IPS-15b (cell line): ENCODE results near the gene CIAO3.
A peak's percentile ranks its signal among the peaks of the same experiment; 100 is the strongest.

Experiments
- H3K27me3 ChIP-seq: one replicate; pipeline ENCODE4 v1.6.1; 2013; ENCODE audit warnings: low read length; ENCODE audit not compliant: control insufficient read depth, insufficient read depth
- H3K36me3 ChIP-seq: one replicate; pipeline ENCODE4 v1.6.1; 2013; ENCODE audit warnings: low read length; ENCODE audit not compliant: control insufficient read depth, insufficient read depth
- H3K4me1 ChIP-seq: one replicate; pipeline ENCODE4 v1.6.1; 2013; ENCODE audit warnings: mild to moderate bottlenecking, low read length; ENCODE audit not compliant: control insufficient read depth, insufficient read depth
- H3K4me3 ChIP-seq: one replicate; pipeline ENCODE4 v1.5.1; 2013; ENCODE audit warnings: low read depth, low read length
- H3K9ac ChIP-seq: one replicate; pipeline ENCODE4 v1.6.1; 2013; ENCODE audit warnings: low read depth, mild to moderate bottlenecking, low read length
- H3K9me3 ChIP-seq: one replicate; pipeline ENCODE4 v1.6.1; 2013; ENCODE audit warnings: mild to moderate bottlenecking, low read length; ENCODE audit not compliant: control insufficient read depth, insufficient read depth

CIAO3 gene

GRCh38 chr16:722835-723633 lies 17.8 kb downstream of the CIAO3 start:
- Histone ChIP-seq H3K27me3 (peaks cover 8% of the 10 kb centered on the region), H3K36me3 (peaks cover 9% of the 10 kb centered on the region), H3K4me3 (no peak overlapping the region), H3K9me3 (no peaks in the 10 kb centered on the region), H3K9ac (no peak overlapping the region), H3K4me1 (peaks cover 4% of the 10 kb centered on the region)

- Histone ChIP-seq H3K27me3 (peaks cover 8% of the 10 kb centered on the region), H3K36me3 (peaks cover 9% of the 10 kb centered on the region), H3K9ac (no peak overlapping the region), H3K9me3 (no peaks in the 10 kb centered on the region), H3K4me1 (peaks cover 4% of the 10 kb centered on the region), H3K4me3 (peak overlapping the region; percentile 43)
These were observed 18.8 kb downstream of the CIAO3 start for GRCh38 chr16:721765-722540.

GRCh38 chr16:720990-721764 lies 19.6 kb downstream of the CIAO3 start, which contains the start of gene ANTKMT:
ANTKMT (plus strand) TSS chr16:721146; CDS start chr16:721275, 129 bp downstream.
- H3K4me3 ChIP-seq, result peak within 1 kb of the TSS; percentile 76
- H3K9ac ChIP-seq, result peak within 1 kb of the TSS; percentile 91
- H3K36me3 ChIP-seq, result peaks cover 9% of the 10 kb centered on the region
- peaks cover 13% of the 10 kb centered on the region for H3K27me3 ChIP-seq
- peaks cover 2% of the 10 kb centered on the region for H3K4me1 ChIP-seq
- no peaks in the 10 kb centered on the region for H3K9me3 ChIP-seq

- Histone ChIP-seq H3K4me1 (peaks cover 4% of the 10 kb centered on the region), H3K4me3 (peak overlapping the region; percentile 76), H3K27me3 (peaks cover 9% of the 10 kb centered on the region), H3K9me3 (no peaks in the 10 kb centered on the region), H3K9ac (peak overlapping the region; percentile 91), H3K36me3 (peaks cover 9% of the 10 kb centered on the region)
These were observed 20.3 kb downstream of the CIAO3 start for GRCh38 chr16:720447-720989.

GRCh38 chr16:719815-720446 lies 20.9 kb downstream of the CIAO3 start:
- H3K36me3 ChIP-seq, result peaks cover 9% of the 10 kb centered on the region
- peak overlapping the region; percentile 76 for H3K4me3 ChIP-seq
- peaks cover 8% of the 10 kb centered on the region for H3K27me3 ChIP-seq
- no peak overlapping the region for H3K9ac ChIP-seq
- no peaks in the 10 kb centered on the region for H3K9me3 ChIP-seq
- peaks cover 4% of the 10 kb centered on the region for H3K4me1 ChIP-seq

- Histone ChIP-seq H3K4me3 (no peak overlapping the region), H3K4me1 (peaks cover 4% of the 10 kb centered on the region), H3K27me3 (peaks cover 10% of the 10 kb centered on the region), H3K9ac (no peak overlapping the region), H3K9me3 (no peaks in the 10 kb centered on the region), H3K36me3 (peaks cover 9% of the 10 kb centered on the region)
These were observed 21.9 kb downstream of the CIAO3 start for GRCh38 chr16:718922-719321.

GRCh38 chr16:718389-718788 lies 22.4 kb downstream of the CIAO3 start:
- no peaks in the 10 kb centered on the region for H3K9me3 ChIP-seq
- peaks cover 15% of the 10 kb centered on the region for H3K27me3 ChIP-seq
- H3K9ac ChIP-seq, result no peak overlapping the region
- H3K4me3 ChIP-seq, result no peak overlapping the region
- H3K4me1 ChIP-seq, result peaks cover 4% of the 10 kb centered on the region
- peaks cover 9% of the 10 kb centered on the region for H3K36me3 ChIP-seq

DNA sequence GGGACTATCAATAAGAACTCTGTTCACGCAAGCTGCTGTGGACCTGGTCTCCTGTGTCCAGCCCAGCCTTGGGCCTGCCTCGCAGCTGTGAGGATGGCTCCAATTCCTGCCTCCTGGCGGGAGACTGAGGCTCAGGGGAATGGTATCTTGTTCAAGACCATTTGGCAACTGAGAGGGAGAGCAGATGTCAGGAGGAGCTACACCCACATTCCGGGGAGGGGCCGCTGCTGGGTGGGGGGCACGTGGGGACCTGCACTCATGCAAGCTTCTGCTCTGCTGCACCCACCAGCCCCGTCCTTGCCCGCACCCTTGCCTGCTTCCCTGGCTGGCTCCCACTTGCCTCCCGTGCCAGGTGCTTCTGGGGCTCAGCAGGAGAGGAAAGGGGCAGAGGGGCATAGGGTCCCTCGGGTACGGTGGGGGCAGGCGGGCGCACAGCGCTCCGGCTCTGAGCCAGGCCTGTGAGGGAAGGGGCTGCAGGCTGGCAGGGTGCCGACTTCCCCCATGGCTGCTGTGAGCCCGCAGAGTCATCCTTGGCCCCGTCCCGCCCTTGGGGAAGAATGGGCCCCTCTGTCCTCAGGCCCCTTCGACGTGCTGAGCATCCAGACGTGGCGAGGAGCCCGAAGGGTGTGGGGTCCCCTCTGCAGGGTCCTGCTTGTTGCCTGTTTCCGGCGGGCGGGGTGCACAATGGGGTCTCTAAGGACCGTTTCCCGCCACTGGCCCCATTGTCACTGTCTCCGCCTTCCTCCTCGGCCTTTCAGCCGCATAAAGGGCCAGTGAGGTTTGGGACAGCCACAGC lies 23.1 kb downstream of the CIAO3 start:
- peaks cover 6% of the 10 kb centered on the region for H3K36me3 ChIP-seq
- H3K4me1 ChIP-seq, result peaks cover 4% of the 10 kb centered on the region
- H3K4me3 ChIP-seq, result no peak overlapping the region
- no peak overlapping the region for H3K9ac ChIP-seq
- H3K9me3 ChIP-seq, result no peaks in the 10 kb centered on the region
- H3K27me3 ChIP-seq, result peaks cover 15% of the 10 kb centered on the region

DNA sequence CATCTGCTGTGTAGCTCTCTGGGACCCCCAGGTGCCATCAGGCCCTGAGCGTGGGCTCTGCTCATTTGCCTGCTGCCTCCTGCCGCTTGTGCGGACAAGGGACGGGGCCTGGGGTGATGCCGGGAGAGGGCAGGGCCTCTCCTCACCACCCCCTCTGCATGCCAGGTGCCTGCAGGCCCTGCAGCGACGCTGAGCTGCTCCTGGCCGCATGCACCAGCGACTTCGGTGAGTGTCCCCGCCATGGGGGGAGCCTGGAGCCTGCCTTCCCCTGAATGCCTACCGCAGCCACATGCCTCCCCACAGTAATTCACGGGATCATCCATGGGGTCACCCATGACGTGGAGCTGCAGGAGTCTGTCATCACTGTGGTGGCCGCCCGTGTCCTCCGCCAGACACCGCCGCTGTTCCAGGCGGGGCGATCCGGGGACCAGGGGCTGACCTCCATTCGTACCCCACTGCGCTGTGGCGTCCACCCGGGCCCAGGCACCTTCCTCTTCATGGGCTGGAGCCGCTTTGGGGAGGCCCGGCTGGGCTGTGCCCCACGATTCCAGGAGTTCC lies 23.9 kb downstream of the CIAO3 start:
- Histone ChIP-seq H3K36me3 (no peaks in the 10 kb centered on the region), H3K9ac (no peak overlapping the region), H3K9me3 (no peaks in the 10 kb centered on the region), H3K4me1 (peaks cover 4% of the 10 kb centered on the region), H3K27me3 (peaks cover 15% of the 10 kb centered on the region), H3K4me3 (no peak overlapping the region)

DNA sequence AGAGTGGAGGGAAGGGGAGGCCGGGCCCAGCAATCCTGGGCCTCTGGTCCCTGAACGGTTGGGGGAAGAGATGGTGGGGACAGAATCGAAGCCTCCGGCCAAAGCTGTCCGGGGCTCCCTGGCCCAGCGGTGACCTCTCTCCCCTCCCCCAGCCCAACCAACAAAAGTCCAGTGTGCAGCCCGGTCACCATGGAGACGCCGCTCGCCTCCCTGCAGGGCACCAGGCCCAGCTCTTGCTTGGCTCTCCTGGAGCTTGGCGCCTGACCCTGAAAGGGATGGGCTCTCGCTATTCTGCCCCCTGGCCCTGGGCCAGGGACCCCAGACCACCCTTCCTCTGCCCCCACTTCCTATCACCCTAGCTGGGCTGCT lies 24.6 kb downstream of the CIAO3 start:
- Histone ChIP-seq H3K4me1 (peaks cover 4% of the 10 kb centered on the region), H3K36me3 (no peaks in the 10 kb centered on the region), H3K9ac (no peak overlapping the region), H3K27me3 (peaks cover 15% of the 10 kb centered on the region), H3K9me3 (no peaks in the 10 kb centered on the region), H3K4me3 (peak overlapping the region; percentile 55)
